Measurements from ENCODE around the gene HTRA3. TPM values are rescaled to one million over a fixed set of nuclear protein-coding genes. Genes with fewer than 3 reads are reported as not detected.

The HTRA3 gene
- total and polyA plus RNA-seq, 2 experiments from 2014 or later = 1.3 to 3.6 TPM

- Histone ChIP-seq H3K4me3 (no peak overlapping the region), H4K20me1 (replicated peaks; ENCODE audit: insufficient read depth) (no peaks in the 10 kb centered on the region), H3K27me3 (ENCODE audit: insufficient read depth) (peaks cover 17% of the 10 kb centered on the region), H3K79me2 (replicated peaks; ENCODE audit: insufficient read depth) (no peaks in the 10 kb centered on the region), H3K9me2 (ENCODE audit: insufficient read depth) (no peaks in the 10 kb centered on the region), H3K4me1 (ENCODE audit: insufficient read depth) (no peaks in the 10 kb centered on the region), H3K36me3 (ENCODE audit: insufficient read depth) (no peaks in the 10 kb centered on the region), H2AFZ (no peak overlapping the region), H3K27ac (ENCODE audit: low read depth) (no peak overlapping the region), H3K4me2 (no peak overlapping the region), H3F3A (replicated peaks; ENCODE audit: low read depth) (no peaks in the 10 kb centered on the region)
- DNase-seq (ENCODE audit: low spot score) = peak; percentile 87
- TF ChIP-seq CTCF (conservative IDR thresholded peaks at IDR 0.05; ENCODE audit: low read depth in 2 of 2) = peak; percentile 64 to 78
- TF ChIP-seq ZNF331 (CRISPR knock-in tag; IDR thresholded peaks at IDR 0.05; ENCODE audit: low read depth) = no peak
- Mint-ChIP-seq H3K27ac (no peak overlapping the region), H3K9me3 (no peaks in the 10 kb centered on the region; the same call in 2 of the 3 replicates), H3K4me3 (no peak overlapping the region), H3K27me3 (ENCODE audit: insufficient read depth, low read depth, poor library complexity) (peaks cover 28% of the 10 kb centered on the region), H3K36me3 (ENCODE audit: low read depth) (no peaks in the 10 kb centered on the region), H3K4me1 (peaks cover 12% of the 10 kb centered on the region)
- ATAC-seq = peak; percentile 77
Measured at GRCh38 chr4:8267077-8267476, 2.5 kb upstream of the HTRA3 start.

GRCh38 chr4:8268211-8268610 is 1.3 kb upstream of the HTRA3 start:
- no peaks in the 10 kb centered on the region for H3K36me3 Mint-ChIP-seq (ENCODE audit: low read depth)
- no peaks in the 10 kb centered on the region for H3K79me2 ChIP-seq (replicated peaks; ENCODE audit: insufficient read depth)
- H3K27ac ChIP-seq (ENCODE audit: low read depth) = no peak overlapping the region
- ATAC-seq = no peak
- H3K4me3 Mint-ChIP-seq = no peak overlapping the region
- no peak overlapping the region for H2AFZ ChIP-seq
- no peak overlapping the region for H3K4me3 ChIP-seq
- no peaks in the 10 kb centered on the region for H3K4me1 ChIP-seq (ENCODE audit: insufficient read depth)
- H3K27me3 ChIP-seq (ENCODE audit: insufficient read depth) = peaks cover 17% of the 10 kb centered on the region
- no peaks in the 10 kb centered on the region for H4K20me1 ChIP-seq (replicated peaks; ENCODE audit: insufficient read depth)
- peaks cover 12% of the 10 kb centered on the region for H3K4me1 Mint-ChIP-seq
- no peak overlapping the region for H3K27ac Mint-ChIP-seq
- no peak for DNase-seq (ENCODE audit: low spot score)
- H3K9me3 Mint-ChIP-seq = no peaks in the 10 kb centered on the region; the same call in 2 of the 3 replicates
- no peaks in the 10 kb centered on the region for H3F3A ChIP-seq (replicated peaks; ENCODE audit: low read depth)
- H3K9me2 ChIP-seq (ENCODE audit: insufficient read depth) = no peaks in the 10 kb centered on the region
- H3K27me3 Mint-ChIP-seq (ENCODE audit: insufficient read depth, low read depth, poor library complexity) = peaks cover 31% of the 10 kb centered on the region
- no peak overlapping the region for H3K4me2 ChIP-seq
- H3K36me3 ChIP-seq (ENCODE audit: insufficient read depth) = no peaks in the 10 kb centered on the region
- TF ChIP-seq EZH2 (IDR thresholded peaks at IDR 0.05; ENCODE audit: low read depth, unreplicated experiment) = no peak
- TF ChIP-seq ZNF331 (CRISPR knock-in tag; IDR thresholded peaks at IDR 0.05; ENCODE audit: low read depth) = no peak
- no peak for TF ChIP-seq ETS1 (IDR thresholded peaks at IDR 0.05)
- TF ChIP-seq NANOG (IDR thresholded peaks at IDR 0.05; ENCODE audit: borderline replicate concordance) = no peak
- TF ChIP-seq ZNF462 (CRISPR knock-in tag; IDR thresholded peaks at IDR 0.05) = no peak
- no peak for TF ChIP-seq ZNF114 (CRISPR knock-in tag; IDR thresholded peaks at IDR 0.05)
- no peak for TF ChIP-seq REST (IDR thresholded peaks at IDR 0.05; ENCODE audit: unreplicated experiment)
- TF ChIP-seq CREB1 (CRISPR knock-in tag; IDR thresholded peaks at IDR 0.05; ENCODE audit: low read depth) = no peak
